Testis (tissue), 2 donors: ENCODE results near the gene HRH1.

Experiments used
- CTCF ChIP-seq, 3 experiments: fragments of 450-650 bp in 2 of 3; fragments of 200-600 bp in 1 of 3; sonication (generic) in 1 of 3; IDR thresholded peaks; one replicate each; pipeline ENCODE4 v1.5.1; 2016 to 2019; ENCODE audit warnings: antibody characterized with exemption in 3 of 3, mild to moderate bottlenecking in 2 of 3, moderate library complexity in 1 of 3
- POLR2A ChIP-seq: fragments of 450-650 bp; IDR thresholded peaks from one replicate; pipeline ENCODE4 v1.6.1; 2017; ENCODE audit warnings: antibody characterized with exemption, mild to moderate bottlenecking, moderate library complexity

GRCh38 chr3:11201251-11202019 lies 47.1 kb downstream of the HRH1 start:
- TF ChIP-seq POLR2A (no peak), CTCF (IDR thresholded peaks at IDR 0.05) (no peak)
